GM06990 (cell line): ENCODE data around the gene SLC7A1.

Source experiments
- DNase-seq: peaks from one replicate; pipeline ENCODE4 v3.0.0-alpha.2; 2011; ENCODE audit not compliant: insufficient read length; ENCODE audit errors: extremely low read depth
- H3K27me3 ChIP-seq: replicated peaks from 2 replicates; pipeline ENCODE4 v1.6.0; 2011; ENCODE audit warnings: low read length; ENCODE audit not compliant: control insufficient read depth, insufficient read depth
- H3K36me3 ChIP-seq: 2 replicates; pipeline ENCODE4 v1.5.1; 2011; ENCODE audit warnings: low read length; ENCODE audit not compliant: control insufficient read depth, insufficient read depth
- H3K4me3 ChIP-seq: replicated peaks from 2 replicates; pipeline ENCODE4 v1.5.1; 2011; ENCODE audit warnings: low read depth, mild to moderate bottlenecking, control low read depth, low read length
- TF ChIP-seq, protein P1 (sequence below): IDR thresholded peaks from 2 replicates; pipeline ENCODE4 v1.5.1; 2011; ENCODE audit warnings: low read length, control low read depth, mild to moderate bottlenecking, inconsistent platforms; ENCODE audit not compliant: insufficient read depth, poor library complexity, severe bottlenecking

Gene SLC7A1

DNA sequence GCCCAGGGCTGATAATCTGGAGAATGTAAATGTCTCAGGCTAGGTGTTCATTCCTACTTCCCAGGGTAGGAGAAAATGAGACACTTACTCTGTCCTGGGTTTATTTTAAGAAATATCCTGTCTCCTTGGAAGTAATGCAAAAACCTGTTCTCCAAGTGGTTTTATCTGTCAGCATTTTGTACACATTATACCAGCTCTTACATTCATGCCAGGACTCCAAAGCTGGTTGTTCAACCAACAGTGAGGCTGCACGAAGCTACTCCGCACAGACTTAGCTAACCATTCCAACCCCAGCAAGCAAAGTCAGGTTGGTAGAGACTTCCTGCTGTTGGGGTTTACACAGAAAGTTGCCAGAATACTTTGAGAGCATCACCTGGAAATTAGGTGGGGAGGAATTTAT is 55.6 kb downstream of the SLC7A1 start:
- Histone ChIP-seq H3K27me3 (no peaks in the 10 kb centered on the region), H3K36me3 (peaks cover 6% of the 10 kb centered on the region), H3K4me3 (no peak overlapping the region)
- DNase-seq = no peak
- TF ChIP-seq, protein P1, sequence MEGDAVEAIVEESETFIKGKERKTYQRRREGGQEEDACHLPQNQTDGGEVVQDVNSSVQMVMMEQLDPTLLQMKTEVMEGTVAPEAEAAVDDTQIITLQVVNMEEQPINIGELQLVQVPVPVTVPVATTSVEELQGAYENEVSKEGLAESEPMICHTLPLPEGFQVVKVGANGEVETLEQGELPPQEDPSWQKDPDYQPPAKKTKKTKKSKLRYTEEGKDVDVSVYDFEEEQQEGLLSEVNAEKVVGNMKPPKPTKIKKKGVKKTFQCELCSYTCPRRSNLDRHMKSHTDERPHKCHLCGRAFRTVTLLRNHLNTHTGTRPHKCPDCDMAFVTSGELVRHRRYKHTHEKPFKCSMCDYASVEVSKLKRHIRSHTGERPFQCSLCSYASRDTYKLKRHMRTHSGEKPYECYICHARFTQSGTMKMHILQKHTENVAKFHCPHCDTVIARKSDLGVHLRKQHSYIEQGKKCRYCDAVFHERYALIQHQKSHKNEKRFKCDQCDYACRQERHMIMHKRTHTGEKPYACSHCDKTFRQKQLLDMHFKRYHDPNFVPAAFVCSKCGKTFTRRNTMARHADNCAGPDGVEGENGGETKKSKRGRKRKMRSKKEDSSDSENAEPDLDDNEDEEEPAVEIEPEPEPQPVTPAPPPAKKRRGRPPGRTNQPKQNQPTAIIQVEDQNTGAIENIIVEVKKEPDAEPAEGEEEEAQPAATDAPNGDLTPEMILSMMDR = no peak

DNA sequence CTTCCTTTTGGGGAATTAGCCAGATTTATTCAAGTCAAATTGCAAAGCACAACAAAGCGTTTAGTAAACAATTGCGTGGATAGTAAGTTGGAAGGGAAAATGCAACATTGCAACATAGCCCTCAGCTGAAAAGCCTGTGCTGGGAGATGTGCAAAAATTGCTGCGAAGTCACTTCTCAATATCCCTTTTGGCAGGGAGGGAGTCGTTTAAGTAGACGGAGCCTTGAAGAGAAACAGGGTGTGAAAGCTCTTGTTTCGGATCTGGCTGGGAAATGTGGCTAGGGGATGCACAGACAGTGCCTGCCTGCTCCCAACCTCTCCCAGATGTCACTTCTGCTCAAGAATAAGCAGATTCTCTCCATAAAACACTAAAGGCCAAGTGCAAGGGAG is 56.8 kb downstream of the SLC7A1 start:
- Histone ChIP-seq H3K36me3 (peaks cover 7% of the 10 kb centered on the region), H3K27me3 (no peaks in the 10 kb centered on the region), H3K4me3 (no peak overlapping the region)
- TF ChIP-seq, protein P1 = no peak
- no peak for DNase-seq

DNA sequence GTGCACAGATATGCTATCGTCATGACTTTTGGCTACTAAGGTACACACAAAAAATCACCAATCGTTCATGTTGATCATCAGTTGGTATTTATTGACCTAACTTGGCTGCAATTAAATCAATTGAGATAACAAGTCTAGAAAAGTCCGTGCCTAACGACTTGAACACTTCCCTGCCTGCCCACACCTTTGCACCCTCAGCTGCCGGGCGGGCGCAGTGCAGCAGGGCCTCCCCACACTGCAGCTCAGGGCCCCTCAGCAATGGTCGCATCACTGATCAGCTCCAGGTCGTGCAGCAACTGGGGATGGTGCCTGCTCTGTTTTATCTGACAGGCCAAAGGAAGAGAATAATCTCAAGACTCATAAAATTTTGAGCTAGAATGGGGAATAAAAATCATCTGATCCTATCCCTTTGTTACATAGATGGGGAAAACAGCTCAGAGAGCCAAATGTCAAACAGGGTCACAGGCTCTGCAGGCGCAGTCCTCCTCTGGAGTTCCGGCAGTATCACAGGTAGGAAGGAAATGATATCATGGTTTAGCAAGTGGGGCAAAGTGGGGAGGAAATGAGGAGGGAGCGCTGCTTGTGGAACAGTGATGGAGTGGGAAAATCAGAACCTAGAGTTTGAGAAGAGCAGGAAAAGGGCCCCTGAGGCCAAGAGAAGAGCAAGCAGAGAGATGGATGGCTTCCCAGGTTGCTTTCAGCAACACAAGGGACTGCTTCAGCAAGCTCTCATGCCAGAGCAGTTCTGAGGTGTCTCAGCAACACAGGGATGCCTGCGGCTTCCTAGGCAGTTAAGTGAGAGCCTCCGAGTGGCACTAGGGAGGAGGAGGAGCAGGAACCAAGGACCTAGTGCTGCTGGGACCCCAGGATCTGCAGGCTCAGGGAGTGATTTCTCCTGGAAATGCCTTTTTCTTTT is 57.5 kb downstream of the SLC7A1 start:
- H3K27me3 ChIP-seq = no peaks in the 10 kb centered on the region
- H3K36me3 ChIP-seq = peaks cover 9% of the 10 kb centered on the region
- no peak for DNase-seq
- no peak overlapping the region for H3K4me3 ChIP-seq
- TF ChIP-seq, protein P1 = no peak

DNA sequence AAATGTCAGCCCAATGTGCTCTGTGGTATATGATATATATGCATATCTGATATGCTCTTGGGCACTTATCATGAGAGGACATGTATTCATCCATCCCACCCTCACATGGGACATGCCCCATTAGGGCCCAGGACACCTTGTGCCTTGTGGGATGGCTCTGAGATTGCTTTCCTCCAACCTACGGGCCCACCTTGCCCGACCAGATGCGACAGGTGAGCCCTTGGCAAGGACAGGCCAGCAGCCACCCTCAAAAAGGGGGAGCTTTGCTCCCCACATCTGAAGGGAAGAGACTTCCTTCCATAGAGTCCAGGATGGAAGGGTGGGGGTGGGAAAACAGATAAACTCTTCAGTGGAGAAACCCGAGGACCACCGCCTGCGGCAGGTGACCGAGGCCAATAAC is 58.6 kb downstream of the SLC7A1 start:
- no peak for DNase-seq
- Histone ChIP-seq H3K36me3 (peaks cover 17% of the 10 kb centered on the region), H3K27me3 (no peaks in the 10 kb centered on the region), H3K4me3 (no peak overlapping the region)
- TF ChIP-seq, protein P1 = no peak

DNA sequence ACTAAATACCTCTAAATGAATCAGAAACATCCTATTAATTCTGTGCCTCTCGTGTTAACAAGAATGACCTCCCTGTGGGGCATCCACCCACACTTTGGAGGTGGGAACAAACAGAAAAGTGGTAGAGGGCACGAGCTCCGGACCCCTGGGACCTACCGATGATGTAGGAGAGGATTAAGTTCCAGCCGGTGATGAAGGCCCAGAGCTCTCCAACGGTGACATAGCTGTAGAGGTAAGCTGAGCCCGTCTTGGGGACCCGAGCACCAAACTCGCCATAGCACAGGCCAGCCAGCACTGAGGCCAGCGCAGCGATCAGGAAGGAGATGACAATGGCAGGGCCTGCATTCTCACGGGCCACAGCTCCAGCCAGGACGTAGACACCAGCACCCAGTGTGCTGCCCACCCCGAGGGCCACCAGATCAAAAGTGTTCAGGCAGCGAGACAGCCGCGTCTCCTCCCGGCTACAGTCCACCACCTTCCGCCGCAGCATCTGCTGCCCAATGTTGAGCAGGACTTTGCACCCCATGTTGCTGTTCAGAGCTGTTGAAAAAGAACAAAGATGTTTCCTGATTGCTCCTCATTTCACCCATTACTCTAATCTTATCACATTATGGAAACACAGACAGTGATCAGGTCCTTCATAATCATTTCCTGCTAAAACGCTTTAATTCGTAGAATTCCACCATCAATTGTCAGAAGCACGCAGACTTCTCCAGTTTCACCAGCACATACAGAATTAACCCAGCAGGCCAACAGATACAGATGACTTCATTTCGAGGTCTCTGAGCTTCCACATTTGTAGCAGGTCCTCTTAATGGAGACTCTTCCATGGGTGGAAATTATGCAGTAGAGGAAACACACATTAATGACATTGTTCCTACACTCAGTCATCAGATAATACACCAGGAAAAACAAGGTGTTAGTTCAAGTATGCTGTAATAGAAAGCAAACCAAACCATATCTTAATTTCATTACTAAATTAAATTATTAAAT is 59.5 kb downstream of the SLC7A1 start:
- no peak for DNase-seq

More for the DNA sequence above, 59.5 kb downstream of the SLC7A1 start:
- TF ChIP-seq, protein P1 = no peak
- Histone ChIP-seq H3K36me3 (peaks cover 19% of the 10 kb centered on the region), H3K4me3 (no peak overlapping the region), H3K27me3 (no peaks in the 10 kb centered on the region)
